Thyroid gland (tissue), 4 donors: Measurements from ENCODE around the gene C14orf93.

Experiments
- CTCF ChIP-seq, 6 experiments: fragments of 200-600 bp in 3 of 6; fragments of 450-650 bp in 3 of 6; sonication (generic) in 3 of 6; IDR thresholded peaks; one replicate each; pipeline ENCODE4 v1.5.1; 2016 to 2019; ENCODE audit warnings: antibody characterized with exemption in 6 of 6, mild to moderate bottlenecking in 2 of 6, inconsistent platforms in 1 of 6, moderate library complexity in 1 of 6
- POLR2A ChIP-seq, 2 donors: fragments of 450-650 bp; IDR thresholded peaks; one replicate each; pipeline ENCODE4 v1.6.1; 2017; ENCODE audit warnings: antibody characterized with exemption in 2 of 2, mild to moderate bottlenecking in 2 of 2, moderate library complexity in 1 of 2

GRCh38 chr14:23015618-23016017 lies 5.7 kb upstream of the C14orf93 start:
- no peak for TF ChIP-seq CTCF (IDR thresholded peaks at IDR 0.05)
- TF ChIP-seq POLR2A (IDR thresholded peaks at IDR 0.05): no peak
